T-helper 2 cell treated with Interferon-gamma antibody and Interleukin-4, amounts not matched to agents 5 μg/mL and 100 μg/mL, for 36 hours (primary cell): ENCODE results near the gene ADGRB2.

ENCODE experiments used
- DNase-seq: peaks from one replicate; pipeline ENCODE4 v3.0.0; 2021; ENCODE audit warnings: low spot score
- H3K27ac Mint-ChIP-seq: one replicate; pipeline ENCODE4 v1.8.0; 2021; ENCODE audit warnings: mild to moderate bottlenecking, mixed read lengths
- H3K27me3 Mint-ChIP-seq: one replicate; pipeline ENCODE4 v1.8.0; 2021; ENCODE audit warnings: low read depth, mixed read lengths
- H3K36me3 Mint-ChIP-seq: one replicate; pipeline ENCODE4 v1.8.0; 2021; ENCODE audit warnings: low read depth, mixed read lengths
- H3K4me1 Mint-ChIP-seq: one replicate; pipeline ENCODE4 v1.8.0; 2021; ENCODE audit warnings: low read depth, mixed read lengths
- H3K4me3 Mint-ChIP-seq: one replicate; pipeline ENCODE4 v1.8.0; 2022; ENCODE audit warnings: mild to moderate bottlenecking, moderate library complexity, mixed read lengths
- H3K9me3 Mint-ChIP-seq: one replicate; pipeline ENCODE4 v1.8.0; 2021; ENCODE audit warnings: mixed read lengths

The ADGRB2 gene

GRCh38 chr1:31769720-31770390 lies 5.7 kb upstream of the ADGRB2 start:
- Mint-ChIP-seq H3K27ac (no peak overlapping the region), H3K36me3 (no peaks in the 10 kb centered on the region), H3K4me1 (peaks cover 38% of the 10 kb centered on the region), H3K9me3 (no peaks in the 10 kb centered on the region), H3K4me3 (no peak overlapping the region), H3K27me3 (peaks cover 48% of the 10 kb centered on the region)
- DNase-seq, result no peak

- Mint-ChIP-seq H3K27ac (peak overlapping the region; percentile 23), H3K27me3 (peaks cover 46% of the 10 kb centered on the region), H3K4me3 (no peak overlapping the region), H3K4me1 (peaks cover 34% of the 10 kb centered on the region), H3K9me3 (no peaks in the 10 kb centered on the region), H3K36me3 (no peaks in the 10 kb centered on the region)
- peak; percentile 78 for DNase-seq
These were observed 5.0 kb upstream of the ADGRB2 start for GRCh38 chr1:31768939-31769704.

GRCh38 chr1:31768407-31768907 lies 4.3 kb upstream of the ADGRB2 start:
- Mint-ChIP-seq H3K4me1 (peaks cover 29% of the 10 kb centered on the region), H3K36me3 (no peaks in the 10 kb centered on the region), H3K27me3 (peaks cover 44% of the 10 kb centered on the region), H3K4me3 (no peak overlapping the region), H3K9me3 (no peaks in the 10 kb centered on the region), H3K27ac (no peak overlapping the region)
- DNase-seq, result no peak

- H3K9me3 Mint-ChIP-seq, result no peaks in the 10 kb centered on the region
- no peaks in the 10 kb centered on the region for H3K36me3 Mint-ChIP-seq
- peaks cover 32% of the 10 kb centered on the region for H3K4me1 Mint-ChIP-seq
- H3K27me3 Mint-ChIP-seq, result peaks cover 46% of the 10 kb centered on the region
- H3K4me3 Mint-ChIP-seq, result no peak overlapping the region
- no peak overlapping the region for H3K27ac Mint-ChIP-seq
- DNase-seq, result no peak
These were observed 3.1 kb upstream of the ADGRB2 start for GRCh38 chr1:31767225-31767624.

GRCh38 chr1:31765516-31765915 lies 1.4 kb upstream of the ADGRB2 start:
- no peak overlapping the region for H3K4me3 Mint-ChIP-seq
- no peaks in the 10 kb centered on the region for H3K36me3 Mint-ChIP-seq
- H3K4me1 Mint-ChIP-seq, result peaks cover 29% of the 10 kb centered on the region
- no peak for DNase-seq
- H3K27me3 Mint-ChIP-seq, result peaks cover 47% of the 10 kb centered on the region
- no peaks in the 10 kb centered on the region for H3K9me3 Mint-ChIP-seq
- H3K27ac Mint-ChIP-seq, result no peak overlapping the region

GRCh38 chr1:31765041-31765467 lies 914 bp upstream of the ADGRB2 start:
- Mint-ChIP-seq H3K36me3 (no peaks in the 10 kb centered on the region), H3K27ac (no peak overlapping the region), H3K4me1 (peaks cover 27% of the 10 kb centered on the region), H3K4me3 (peak overlapping the region; percentile 78), H3K27me3 (peaks cover 49% of the 10 kb centered on the region), H3K9me3 (no peaks in the 10 kb centered on the region)
- DNase-seq, result no peak

- Mint-ChIP-seq H3K9me3 (no peaks in the 10 kb centered on the region), H3K27ac (no peak overlapping the region), H3K36me3 (no peaks in the 10 kb centered on the region), H3K4me1 (peaks cover 17% of the 10 kb centered on the region), H3K4me3 (peak overlapping the region; percentile 74), H3K27me3 (peaks cover 60% of the 10 kb centered on the region)
- DNase-seq, result no peak
These were observed 349 bp downstream of the ADGRB2 start for GRCh38 chr1:31763671-31764311.

- Mint-ChIP-seq H3K4me3 (peak overlapping the region; percentile 74), H3K4me1 (peaks cover 11% of the 10 kb centered on the region), H3K27ac (no peak overlapping the region), H3K36me3 (no peaks in the 10 kb centered on the region), H3K9me3 (no peaks in the 10 kb centered on the region), H3K27me3 (peaks cover 55% of the 10 kb centered on the region)
- peak; percentile 73 for DNase-seq
These were observed 1.1 kb downstream of the ADGRB2 start for GRCh38 chr1:31762726-31763670.

GRCh38 chr1:31762323-31762722 lies 1.8 kb downstream of the ADGRB2 start:
- DNase-seq, result no peak
- H3K4me3 Mint-ChIP-seq, result peak overlapping the region; percentile 22
- peaks cover 55% of the 10 kb centered on the region for H3K27me3 Mint-ChIP-seq
- H3K4me1 Mint-ChIP-seq, result peaks cover 11% of the 10 kb centered on the region
- H3K9me3 Mint-ChIP-seq, result no peaks in the 10 kb centered on the region
- H3K36me3 Mint-ChIP-seq, result no peaks in the 10 kb centered on the region
- H3K27ac Mint-ChIP-seq, result no peak overlapping the region

GRCh38 chr1:31761883-31762282 lies 2.3 kb downstream of the ADGRB2 start:
- DNase-seq, result no peak
- no peaks in the 10 kb centered on the region for H3K36me3 Mint-ChIP-seq
- H3K27ac Mint-ChIP-seq, result no peak overlapping the region
- peaks cover 55% of the 10 kb centered on the region for H3K27me3 Mint-ChIP-seq
- no peaks in the 10 kb centered on the region for H3K9me3 Mint-ChIP-seq
- peak overlapping the region; percentile 24 for H3K4me3 Mint-ChIP-seq
- H3K4me1 Mint-ChIP-seq, result peaks cover 11% of the 10 kb centered on the region

GRCh38 chr1:31760471-31761470 lies 3.4 kb downstream of the ADGRB2 start:
- H3K4me1 Mint-ChIP-seq, result peaks cover 11% of the 10 kb centered on the region
- peaks cover 49% of the 10 kb centered on the region for H3K27me3 Mint-ChIP-seq
- DNase-seq, result peak; percentile 53
- H3K36me3 Mint-ChIP-seq, result no peaks in the 10 kb centered on the region
- H3K4me3 Mint-ChIP-seq, result peak overlapping the region; percentile 55
- no peak overlapping the region for H3K27ac Mint-ChIP-seq
- no peaks in the 10 kb centered on the region for H3K9me3 Mint-ChIP-seq

GRCh38 chr1:31759298-31760023 lies 4.7 kb downstream of the ADGRB2 start:
- H3K4me3 Mint-ChIP-seq, result peak overlapping the region; percentile 55

More at GRCh38 chr1:31759298-31760023, 4.7 kb downstream of the ADGRB2 start:
- Mint-ChIP-seq H3K27me3 (peaks cover 40% of the 10 kb centered on the region), H3K36me3 (no peaks in the 10 kb centered on the region), H3K27ac (no peak overlapping the region), H3K4me1 (peaks cover 11% of the 10 kb centered on the region), H3K9me3 (no peaks in the 10 kb centered on the region)
- no peak for DNase-seq
